ENCODE measurements around the gene DNAAF3. TPM values are rescaled to one million over a fixed set of nuclear protein-coding genes. Genes with fewer than 3 reads are reported as not detected.

DNAAF3 gene
- total RNA-seq, 4 donors from 2014 or later = 3.3 to 9.1 (median 5.5) TPM

DNA sequence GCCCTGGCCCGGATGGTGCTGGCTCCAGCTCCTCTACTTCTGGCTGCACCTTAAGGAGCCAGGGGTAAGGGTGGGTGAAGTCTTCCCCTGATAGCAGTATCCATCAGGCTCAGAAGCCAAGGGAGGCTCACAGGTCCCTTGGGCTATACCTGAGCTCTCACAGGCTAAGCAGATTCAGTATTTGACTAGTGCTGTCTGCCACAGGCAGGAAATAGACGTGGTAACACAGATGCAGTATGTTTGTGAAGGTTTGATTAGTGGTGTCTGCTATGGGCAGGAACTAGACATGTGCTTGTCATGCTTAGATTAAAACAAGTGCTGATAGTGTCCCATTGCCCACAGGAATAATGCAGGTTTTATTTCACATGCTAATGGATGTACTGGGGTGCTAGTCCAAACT, 9.7 kb upstream of the DNAAF3 start:
- H3K27me3 ChIP-seq = peaks cover 67% of the 10 kb centered on the region
- 35 to 44% methylated on average over 2 of the region's 2 CpGs for WGBS, 2 donors
- H3K4me1 ChIP-seq = peaks cover 11 to 27% of the 10 kb centered on the region in 2 donors
- intact Hi-C loops (cut with DNase I) = no loop called here
- no peaks in the 10 kb centered on the region for H3K9me3 ChIP-seq
- H3K36me3 ChIP-seq = no peaks in the 10 kb centered on the region
- DNase-seq = no peak
- no peak for TF ChIP-seq POLR2A (IDR thresholded peaks at IDR 0.05)
- TF ChIP-seq, protein P1, sequence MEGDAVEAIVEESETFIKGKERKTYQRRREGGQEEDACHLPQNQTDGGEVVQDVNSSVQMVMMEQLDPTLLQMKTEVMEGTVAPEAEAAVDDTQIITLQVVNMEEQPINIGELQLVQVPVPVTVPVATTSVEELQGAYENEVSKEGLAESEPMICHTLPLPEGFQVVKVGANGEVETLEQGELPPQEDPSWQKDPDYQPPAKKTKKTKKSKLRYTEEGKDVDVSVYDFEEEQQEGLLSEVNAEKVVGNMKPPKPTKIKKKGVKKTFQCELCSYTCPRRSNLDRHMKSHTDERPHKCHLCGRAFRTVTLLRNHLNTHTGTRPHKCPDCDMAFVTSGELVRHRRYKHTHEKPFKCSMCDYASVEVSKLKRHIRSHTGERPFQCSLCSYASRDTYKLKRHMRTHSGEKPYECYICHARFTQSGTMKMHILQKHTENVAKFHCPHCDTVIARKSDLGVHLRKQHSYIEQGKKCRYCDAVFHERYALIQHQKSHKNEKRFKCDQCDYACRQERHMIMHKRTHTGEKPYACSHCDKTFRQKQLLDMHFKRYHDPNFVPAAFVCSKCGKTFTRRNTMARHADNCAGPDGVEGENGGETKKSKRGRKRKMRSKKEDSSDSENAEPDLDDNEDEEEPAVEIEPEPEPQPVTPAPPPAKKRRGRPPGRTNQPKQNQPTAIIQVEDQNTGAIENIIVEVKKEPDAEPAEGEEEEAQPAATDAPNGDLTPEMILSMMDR (IDR thresholded peaks at IDR 0.05) = no peak
- no peak overlapping the region for H3K4me3 ChIP-seq (replicated peaks in 1 of 3)
- no peak overlapping the region for H3K27ac ChIP-seq

DNA sequence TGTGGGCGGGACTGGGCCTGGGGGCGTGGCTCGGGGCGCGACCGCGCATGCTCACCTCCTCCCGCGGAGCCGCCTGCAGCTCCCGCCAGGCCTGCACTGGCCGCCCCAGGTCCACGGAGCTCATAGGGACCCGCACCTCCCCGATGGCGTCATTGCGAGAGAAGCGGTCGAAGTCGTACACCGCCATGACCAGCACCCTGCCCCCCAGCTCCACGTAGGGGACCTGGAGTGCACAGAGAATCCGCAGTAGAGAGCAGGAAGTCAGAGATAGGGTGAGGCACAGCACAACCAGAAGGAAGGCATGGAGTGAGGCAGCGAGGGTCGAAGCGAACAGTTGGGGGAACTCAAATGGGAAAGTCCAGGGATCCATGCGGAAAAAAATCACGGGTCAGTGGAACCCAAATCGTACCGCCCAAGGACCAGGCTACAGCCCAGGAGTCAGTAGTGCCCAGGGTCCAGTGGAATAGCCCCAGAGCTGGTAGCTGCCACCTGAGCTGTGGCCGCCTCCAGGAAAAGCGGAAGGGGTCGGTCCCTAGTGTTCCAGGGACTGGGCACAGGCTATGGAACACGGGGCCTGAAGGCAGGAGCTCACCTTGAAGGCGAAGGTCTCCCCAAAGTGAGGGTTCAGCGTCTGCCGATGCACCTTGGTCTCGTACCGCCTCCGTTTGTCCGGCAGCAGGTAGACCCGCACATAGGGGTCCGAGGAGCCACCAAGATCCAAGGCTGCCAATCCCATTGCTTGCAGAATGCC, 8.9 kb upstream of the DNAAF3 start:
- H3K27me3 ChIP-seq = peaks cover 60% of the 10 kb centered on the region
- TF ChIP-seq POLR2A (IDR thresholded peaks at IDR 0.05) = no peak
- TF ChIP-seq, protein P1 (IDR thresholded peaks at IDR 0.05) = no peak
- H3K36me3 ChIP-seq = no peaks in the 10 kb centered on the region
- WGBS, 2 donors = 55 to 65% methylated on average over 24 to 31 of the region's 43 CpGs
- no peak overlapping the region for H3K4me3 ChIP-seq (replicated peaks in 1 of 3)
- intact Hi-C loops (cut with DNase I) = no loop called here
- no peaks in the 10 kb centered on the region for H3K9me3 ChIP-seq
- DNase-seq = no peak
- H3K27ac ChIP-seq = no peak overlapping the region
- H3K4me1 ChIP-seq = peaks cover 11 to 27% of the 10 kb centered on the region in 2 donors

DNA sequence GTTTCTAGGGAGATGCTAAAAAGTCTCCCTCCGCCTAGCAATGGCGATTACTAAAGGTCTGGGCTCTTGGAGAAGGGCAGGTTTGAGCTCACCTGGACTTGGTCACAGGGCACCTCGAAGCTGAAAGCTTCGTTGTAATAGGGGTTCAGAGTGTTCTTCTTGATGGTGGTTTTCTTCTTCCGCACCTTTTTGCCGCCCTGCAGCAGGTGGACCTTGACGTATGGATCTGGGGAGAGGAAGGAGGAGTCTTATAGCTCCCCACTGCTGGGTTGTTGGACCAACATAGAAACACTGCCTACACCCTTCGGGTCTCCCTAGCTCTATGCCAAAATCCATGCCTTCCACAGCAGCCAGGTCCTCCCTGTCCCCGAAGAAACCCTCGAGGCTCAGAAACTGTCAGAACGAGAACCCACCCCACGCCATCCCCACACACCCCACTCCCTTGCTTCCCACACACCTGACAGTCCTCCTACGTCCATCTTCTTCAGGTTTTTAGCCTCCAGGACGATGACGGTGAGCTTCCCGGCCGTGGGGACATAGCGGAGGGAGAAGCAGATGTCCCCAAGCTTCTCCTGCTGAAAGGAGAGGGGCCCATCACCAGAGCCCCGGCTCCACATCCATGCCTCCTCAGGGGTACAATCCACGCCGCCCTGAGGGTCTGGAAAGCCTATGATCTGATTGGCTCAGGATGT, 8.2 kb upstream of the DNAAF3 start:
- intact Hi-C loops (cut with DNase I) = no loop called here
- peaks cover 63% of the 10 kb centered on the region for H3K27me3 ChIP-seq

DNA sequence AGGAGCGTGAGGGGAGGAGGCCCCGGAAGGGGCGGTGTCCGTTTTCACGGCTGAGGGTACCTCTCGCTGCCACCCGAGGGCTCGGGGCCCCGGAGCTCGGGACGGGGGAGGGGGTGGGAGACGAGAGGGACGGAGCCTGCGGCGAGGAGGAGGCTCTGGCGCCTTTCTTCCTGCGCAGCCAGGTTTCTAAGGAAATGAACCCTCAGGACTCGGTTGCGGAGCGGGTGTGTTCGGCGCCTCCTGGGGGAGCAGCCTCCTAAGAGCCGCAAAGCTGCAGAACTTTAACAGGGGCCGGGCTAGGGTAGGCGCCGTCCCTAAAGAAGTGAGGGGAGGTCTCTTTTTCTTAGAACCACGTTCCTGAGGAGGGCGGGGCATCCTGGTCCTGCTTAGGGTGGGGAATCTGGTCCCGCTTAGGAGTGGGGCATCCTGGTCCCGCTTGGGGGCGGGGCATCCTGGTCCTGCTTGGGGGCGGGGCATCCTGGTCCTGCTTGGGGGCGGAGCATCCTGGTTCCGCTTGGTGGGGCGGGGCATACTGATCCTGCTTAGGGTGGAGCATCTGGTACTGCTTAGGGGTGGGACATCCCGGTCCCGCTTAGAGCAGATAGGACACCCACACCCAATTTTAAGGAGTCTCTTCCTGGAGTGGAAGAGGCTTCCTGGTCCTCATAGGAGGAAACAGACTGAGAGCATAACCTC, 7.4 kb upstream of the DNAAF3 start:
- peak in 1 of 2 donors; percentile 17 for DNase-seq
- H3K4me3 ChIP-seq (replicated peaks in 1 of 3) = peak overlapping the region in 1 of 3 donors; percentile 26
- intact Hi-C loops (cut with DNase I) = no loop called here
- TF ChIP-seq, protein P1 (IDR thresholded peaks at IDR 0.05) = no peak
- no peak for TF ChIP-seq POLR2A (IDR thresholded peaks at IDR 0.05)
- H3K4me1 ChIP-seq = peaks cover 8 to 13% of the 10 kb centered on the region in 2 donors
- no peaks in the 10 kb centered on the region for H3K9me3 ChIP-seq
- H3K36me3 ChIP-seq = no peaks in the 10 kb centered on the region
- H3K27me3 ChIP-seq = peaks cover 56% of the 10 kb centered on the region
- 0 to 4% methylated on average over 2 to 13 of the region's 37 CpGs for WGBS, 2 donors
- no peak overlapping the region for H3K27ac ChIP-seq

More for the DNA sequence above, 8.2 kb upstream of the DNAAF3 start:
- no peak for DNase-seq
- no peak for TF ChIP-seq POLR2A (IDR thresholded peaks at IDR 0.05)
- TF ChIP-seq, protein P1 (IDR thresholded peaks at IDR 0.05) = no peak
- H3K4me3 ChIP-seq (replicated peaks in 1 of 3) = no peak overlapping the region
- no peak overlapping the region for H3K27ac ChIP-seq
- H3K9me3 ChIP-seq = no peaks in the 10 kb centered on the region
- no peaks in the 10 kb centered on the region for H3K36me3 ChIP-seq
- 54 to 67% methylated on average over 19 of the region's 21 CpGs for WGBS, 2 donors
- H3K4me1 ChIP-seq = peaks cover 11 to 20% of the 10 kb centered on the region in 2 donors
